HUES64 (cell line): Measurements from ENCODE around the gene CKS2.

ENCODE experiments used
- H3K27ac ChIP-seq: 2 replicates; pipeline ENCODE4 v1.7.0; 2013; ENCODE audit warnings: low read depth, low read length, inconsistent platforms
- H3K27me3 ChIP-seq: 2 replicates; pipeline ENCODE4 v1.6.1; 2013; ENCODE audit warnings: mild to moderate bottlenecking, low read length; ENCODE audit not compliant: insufficient read depth
- H3K36me3 ChIP-seq: 2 replicates; pipeline ENCODE4 v1.6.1; 2013; ENCODE audit warnings: mild to moderate bottlenecking, low read length; ENCODE audit not compliant: insufficient read depth
- H3K4me1 ChIP-seq: 2 replicates; pipeline ENCODE4 v1.6.1; 2013; ENCODE audit warnings: mild to moderate bottlenecking, low read length, moderate library complexity; ENCODE audit not compliant: insufficient read depth
- H3K4me3 ChIP-seq: 2 replicates; pipeline ENCODE4 v1.5.1; 2013; ENCODE audit warnings: mild to moderate bottlenecking, low read length, moderate library complexity
- H3K9ac ChIP-seq: 2 replicates; pipeline ENCODE4 v1.6.1; 2013; ENCODE audit warnings: mild to moderate bottlenecking, low read depth, low read length
- H3K9me3 ChIP-seq: 2 replicates; pipeline ENCODE4 v1.6.1; 2013; ENCODE audit warnings: low read depth, low read length; ENCODE audit not compliant: insufficient read depth
- WGBS: fragments of 150-250, 120-280 bp; methylation state at CpG from one replicate; pipeline ENCODE4 v1.1.7; 2013; ENCODE audit warnings: missing lambda C conversion rate; 5-methylcytosine and 5-hydroxymethylcytosine counted together

The CKS2 gene

GRCh38 chr9:89311346-89312221 is 589 bp downstream of the CKS2 start:
- H3K27me3 ChIP-seq = no peaks in the 10 kb centered on the region
- peak overlapping the region; percentile 96 for H3K9ac ChIP-seq
- peaks cover 19% of the 10 kb centered on the region for H3K4me1 ChIP-seq
- peak overlapping the region; percentile 98 for H3K27ac ChIP-seq
- under 1% methylated on average over 54 of the region's 54 CpGs for WGBS
- peaks cover 45% of the 10 kb centered on the region for H3K36me3 ChIP-seq
- H3K4me3 ChIP-seq = peak overlapping the region; percentile 99
- no peaks in the 10 kb centered on the region for H3K9me3 ChIP-seq

GRCh38 chr9:89312222-89312571 is 1.2 kb downstream of the CKS2 start:
- Histone ChIP-seq H3K36me3 (peaks cover 48% of the 10 kb centered on the region), H3K4me3 (peak overlapping the region; percentile 99), H3K27ac (peak overlapping the region; percentile 41; the same call in 1 of the 2 replicates), H3K9ac (peak overlapping the region; percentile 96), H3K9me3 (no peaks in the 10 kb centered on the region), H3K27me3 (no peaks in the 10 kb centered on the region), H3K4me1 (peaks cover 19% of the 10 kb centered on the region)
- 0% methylated on average over 6 of the region's 8 CpGs for WGBS

- peaks cover 54% of the 10 kb centered on the region for H3K36me3 ChIP-seq
- peaks cover 22% of the 10 kb centered on the region for H3K4me1 ChIP-seq
- 83% methylated on average over 1 of the region's 1 CpG for WGBS
- no peaks in the 10 kb centered on the region for H3K9me3 ChIP-seq
- peak overlapping the region; percentile 99 for H3K4me3 ChIP-seq
- no peaks in the 10 kb centered on the region for H3K27me3 ChIP-seq
- H3K9ac ChIP-seq = peak overlapping the region; percentile 96; the same call in 1 of the 2 replicates
- peak overlapping the region; percentile 47; the same call in 1 of the 2 replicates for H3K27ac ChIP-seq
These were observed 2.8 kb downstream of the CKS2 start for GRCh38 chr9:89313842-89314241.

DNA sequence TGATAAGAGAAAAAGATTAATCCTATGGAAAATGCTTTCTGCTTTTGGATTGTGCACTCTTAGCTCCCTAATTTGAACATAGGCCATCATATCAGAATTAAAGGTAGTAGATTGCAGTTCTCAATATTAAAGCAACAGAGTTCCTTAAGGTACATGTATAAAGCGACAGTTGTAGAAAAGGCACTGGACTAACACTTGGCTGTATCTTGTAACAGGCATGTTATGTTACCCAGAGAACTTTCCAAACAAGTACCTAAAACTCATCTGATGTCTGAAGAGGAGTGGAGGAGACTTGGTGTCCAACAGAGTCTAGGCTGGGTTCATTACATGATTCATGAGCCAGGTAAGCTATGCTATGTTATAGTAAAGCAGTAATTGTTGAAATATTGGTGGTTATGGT is 4.0 kb downstream of the CKS2 start:
- Histone ChIP-seq H3K36me3 (peaks cover 58% of the 10 kb centered on the region), H3K27me3 (no peaks in the 10 kb centered on the region), H3K9ac (peak overlapping the region; percentile 23; the same call in 1 of the 2 replicates), H3K9me3 (no peaks in the 10 kb centered on the region), H3K4me1 (peaks cover 23% of the 10 kb centered on the region), H3K27ac (peak overlapping the region; percentile 7; the same call in 1 of the 2 replicates), H3K4me3 (peak overlapping the region; percentile 99)
- WGBS = 92% methylated on average over 1 of the region's 1 CpG

GRCh38 chr9:89315482-89315881 is 4.5 kb downstream of the CKS2 start:
- H3K9me3 ChIP-seq = no peaks in the 10 kb centered on the region
- peaks cover 63% of the 10 kb centered on the region for H3K36me3 ChIP-seq
- no peak overlapping the region for H3K9ac ChIP-seq
- peaks cover 23% of the 10 kb centered on the region for H3K4me1 ChIP-seq
- H3K4me3 ChIP-seq = peak overlapping the region; percentile 99; the same call in 1 of the 2 replicates
- peak overlapping the region; percentile 6; the same call in 1 of the 2 replicates for H3K27ac ChIP-seq
- H3K27me3 ChIP-seq = no peaks in the 10 kb centered on the region

GRCh38 chr9:89317282-89317681 is 6.3 kb downstream of the CKS2 start:
- peak overlapping the region; percentile 78; the same call in 1 of the 2 replicates for H3K4me3 ChIP-seq

GRCh38 chr9:89318123-89319014 is 7.4 kb downstream of the CKS2 start, which contains the start of gene SECISBP2:
Gene SECISBP2 (plus strand): TSS chr9:89318500. CDS start chr9:89318577, 77 bp downstream.
- peak within 1 kb of the TSS; percentile 100 for H3K27ac ChIP-seq
- peak within 1 kb of the TSS; percentile 99 for H3K9ac ChIP-seq
- H3K9me3 ChIP-seq = no peaks in the 10 kb centered on the region
- 1% methylated on average over 91 of the region's 91 CpGs for WGBS
- peaks cover 20% of the 10 kb centered on the region for H3K4me1 ChIP-seq
- peak within 1 kb of the TSS; percentile 78 for H3K4me3 ChIP-seq
- no peaks in the 10 kb centered on the region for H3K27me3 ChIP-seq
- peaks cover 63% of the 10 kb centered on the region for H3K36me3 ChIP-seq

More at GRCh38 chr9:89317282-89317681, 6.3 kb downstream of the CKS2 start:
- H3K4me1 ChIP-seq = peaks cover 23% of the 10 kb centered on the region
- peak overlapping the region; percentile 99; the same call in 1 of the 2 replicates for H3K9ac ChIP-seq
- peak overlapping the region; percentile 100 for H3K27ac ChIP-seq
- H3K27me3 ChIP-seq = no peaks in the 10 kb centered on the region
- peaks cover 73% of the 10 kb centered on the region for H3K36me3 ChIP-seq
- 89% methylated on average over 4 of the region's 4 CpGs for WGBS
- H3K9me3 ChIP-seq = no peaks in the 10 kb centered on the region

DNA sequence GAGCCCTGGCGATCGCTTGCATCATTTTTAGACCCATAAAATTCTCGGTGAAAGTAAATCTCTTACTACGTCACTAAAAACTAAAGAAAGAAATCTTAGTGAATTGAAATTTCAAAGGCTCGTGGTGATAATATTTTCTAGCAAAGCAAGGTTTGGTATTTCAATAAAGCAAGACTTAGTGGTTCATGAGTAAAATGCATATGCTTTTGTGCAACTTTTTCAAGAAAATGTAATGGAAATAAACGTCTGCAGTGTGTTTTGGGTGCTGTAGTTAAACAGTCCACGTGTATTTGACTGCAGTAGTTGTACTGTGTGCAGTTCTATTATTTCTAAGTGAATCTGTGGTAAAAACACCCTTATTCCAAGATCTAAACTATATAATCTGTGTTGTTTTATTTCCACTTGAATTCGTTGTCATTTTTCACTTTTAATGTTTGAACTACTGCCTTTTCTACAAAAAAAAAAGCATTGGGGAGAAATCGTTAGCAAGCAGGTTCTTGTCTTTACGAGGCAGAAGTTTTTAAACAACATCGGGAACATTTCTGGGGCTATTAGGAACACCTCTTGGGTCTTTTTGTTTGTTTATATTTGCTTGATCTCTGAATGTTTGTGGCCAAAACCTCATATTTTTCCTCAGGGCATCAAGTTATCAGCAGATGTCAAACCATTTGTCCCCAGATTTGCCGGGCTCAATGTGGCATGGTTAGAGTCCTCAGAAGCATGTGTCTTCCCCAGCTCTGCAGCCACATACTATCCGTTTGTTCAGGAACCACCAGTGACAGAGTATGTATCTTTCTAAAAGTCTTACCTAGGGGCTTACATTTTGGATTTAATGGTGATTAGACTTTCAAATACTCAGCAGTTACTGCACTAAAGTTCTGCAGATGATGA is 8.3 kb downstream of the CKS2 start:
- peak overlapping the region; percentile 78 for H3K4me3 ChIP-seq
- no peaks in the 10 kb centered on the region for H3K27me3 ChIP-seq
- peak overlapping the region; percentile 99 for H3K9ac ChIP-seq
- WGBS = 28% methylated on average over 12 of the region's 13 CpGs
- no peaks in the 10 kb centered on the region for H3K9me3 ChIP-seq
- peak overlapping the region; percentile 100 for H3K27ac ChIP-seq
- peaks cover 56% of the 10 kb centered on the region for H3K36me3 ChIP-seq
- peaks cover 11% of the 10 kb centered on the region for H3K4me1 ChIP-seq

- Histone ChIP-seq H3K9me3 (no peaks in the 10 kb centered on the region), H3K27ac (no peak overlapping the region), H3K4me1 (peaks cover 5% of the 10 kb centered on the region; the same call in 1 of the 2 replicates), H3K27me3 (no peaks in the 10 kb centered on the region), H3K9ac (no peak overlapping the region), H3K4me3 (no peak overlapping the region), H3K36me3 (peaks cover 51% of the 10 kb centered on the region)
- WGBS = 91% methylated on average over 4 of the region's 4 CpGs
These were observed 12.4 kb downstream of the CKS2 start for GRCh38 chr9:89323390-89323789.

- 90% methylated on average over 3 of the region's 3 CpGs for WGBS
- H3K36me3 ChIP-seq = peaks cover 62% of the 10 kb centered on the region
- H3K27me3 ChIP-seq = no peaks in the 10 kb centered on the region
- no peaks in the 10 kb centered on the region for H3K9me3 ChIP-seq
- H3K4me1 ChIP-seq = no peaks in the 10 kb centered on the region
- H3K9ac ChIP-seq = no peak overlapping the region
- H3K27ac ChIP-seq = no peak overlapping the region
- H3K4me3 ChIP-seq = no peak overlapping the region
These were observed 14.7 kb downstream of the CKS2 start for GRCh38 chr9:89325733-89326132.
